Measurements from ENCODE around the gene CIRBP.
A peak's percentile ranks its signal among the peaks of the same experiment; 100 is the strongest.

The CIRBP gene

DNA sequence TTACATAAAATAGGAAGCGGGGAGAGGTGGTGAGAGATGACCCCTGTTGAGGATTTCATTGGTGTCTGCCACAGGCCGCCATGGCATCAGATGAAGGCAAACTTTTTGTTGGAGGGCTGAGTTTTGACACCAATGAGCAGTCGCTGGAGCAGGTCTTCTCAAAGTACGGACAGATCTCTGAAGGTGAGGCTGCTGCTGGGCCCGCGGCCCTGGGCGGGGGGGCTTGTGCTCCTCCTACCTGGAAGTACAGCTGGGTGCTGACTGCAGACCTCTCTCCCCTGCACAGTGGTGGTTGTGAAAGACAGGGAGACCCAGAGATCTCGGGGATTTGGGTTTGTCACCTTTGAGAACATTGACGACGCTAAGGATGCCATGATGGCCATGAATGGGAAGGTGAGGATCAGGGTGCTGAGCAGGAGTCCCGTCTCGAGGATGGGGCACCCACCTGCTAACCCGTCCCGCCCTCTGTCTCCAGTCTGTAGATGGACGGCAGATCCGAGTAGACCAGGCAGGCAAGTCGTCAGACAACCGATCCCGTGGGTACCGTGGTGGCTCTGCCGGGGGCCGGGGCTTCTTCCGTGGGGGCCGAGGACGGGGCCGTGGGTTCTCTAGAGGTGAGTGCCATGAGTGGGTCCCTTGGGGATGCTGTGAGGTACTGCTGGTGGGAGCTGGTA, 1.9 kb downstream of the CIRBP start:
- no peak overlapping the region for H3K9ac ChIP-seq (ENCODE audit: low read depth, low read length)
- H3K4me1 ChIP-seq (ENCODE audit: insufficient read depth, low read length), result peaks cover 5% of the 10 kb centered on the region
- no peaks in the 10 kb centered on the region for H3K9me3 ChIP-seq (ENCODE audit: control insufficient read depth, insufficient read depth, low read length)
- peaks cover 24% of the 10 kb centered on the region for H3K36me3 ChIP-seq (ENCODE audit: insufficient read depth, low read length)

DNA sequence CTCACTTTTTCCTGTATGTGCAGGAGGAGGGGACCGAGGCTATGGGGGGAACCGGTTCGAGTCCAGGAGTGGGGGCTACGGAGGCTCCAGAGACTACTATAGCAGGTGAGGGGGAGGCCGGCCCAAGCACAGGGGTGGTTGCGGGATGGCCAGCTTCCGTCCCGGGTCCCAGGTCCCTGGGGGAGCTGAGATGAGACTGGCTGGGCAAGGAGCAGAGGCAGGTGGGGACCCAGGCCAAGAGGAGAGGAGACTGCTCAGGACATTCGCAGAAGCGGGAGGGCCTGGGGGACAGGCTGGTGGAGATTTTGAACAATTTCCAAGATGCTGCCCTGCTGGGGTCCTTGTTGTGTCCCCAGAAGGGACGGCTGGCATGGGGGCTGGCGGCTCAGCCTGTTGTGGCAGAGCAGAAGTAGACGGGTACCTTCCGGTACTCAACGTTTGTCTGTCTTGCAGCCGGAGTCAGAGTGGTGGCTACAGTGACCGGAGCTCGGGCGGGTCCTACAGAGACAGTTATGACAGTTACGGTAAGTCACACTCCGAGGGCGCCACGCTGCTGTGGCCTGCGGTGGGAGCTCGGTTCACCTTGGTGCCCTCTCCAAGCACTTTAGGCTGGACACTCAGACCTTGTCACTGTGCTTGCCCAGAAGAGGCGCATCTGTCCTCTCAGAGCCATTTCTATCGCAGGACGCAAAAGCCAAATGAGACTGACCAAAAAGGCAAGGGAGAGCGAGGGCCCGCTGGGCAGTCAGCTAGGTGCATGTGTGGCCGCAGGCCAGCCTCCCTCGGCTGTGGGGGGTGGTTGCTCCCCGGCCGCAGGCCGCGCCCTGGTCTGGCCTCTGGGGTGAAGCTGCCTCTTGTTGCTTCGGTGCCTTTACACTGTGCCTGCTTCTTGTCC, 2.6 kb downstream of the CIRBP start:
- Histone ChIP-seq H3K4me1 (ENCODE audit: insufficient read depth, low read length) (peaks cover 5% of the 10 kb centered on the region), H3K9ac (ENCODE audit: low read depth, low read length) (no peak overlapping the region), H3K9me3 (ENCODE audit: control insufficient read depth, insufficient read depth, low read length) (no peaks in the 10 kb centered on the region), H3K36me3 (ENCODE audit: insufficient read depth, low read length) (peaks cover 24% of the 10 kb centered on the region)

- H3K9me3 ChIP-seq (ENCODE audit: control insufficient read depth, insufficient read depth, low read length), result no peaks in the 10 kb centered on the region
- peaks cover 24% of the 10 kb centered on the region for H3K36me3 ChIP-seq (ENCODE audit: insufficient read depth, low read length)
- no peak overlapping the region for H3K9ac ChIP-seq (ENCODE audit: low read depth, low read length)
- H3K4me1 ChIP-seq (ENCODE audit: insufficient read depth, low read length), result peaks cover 5% of the 10 kb centered on the region
These were observed 3.5 kb downstream of the CIRBP start for GRCh38 chr19:1272423-1273262.

DNA sequence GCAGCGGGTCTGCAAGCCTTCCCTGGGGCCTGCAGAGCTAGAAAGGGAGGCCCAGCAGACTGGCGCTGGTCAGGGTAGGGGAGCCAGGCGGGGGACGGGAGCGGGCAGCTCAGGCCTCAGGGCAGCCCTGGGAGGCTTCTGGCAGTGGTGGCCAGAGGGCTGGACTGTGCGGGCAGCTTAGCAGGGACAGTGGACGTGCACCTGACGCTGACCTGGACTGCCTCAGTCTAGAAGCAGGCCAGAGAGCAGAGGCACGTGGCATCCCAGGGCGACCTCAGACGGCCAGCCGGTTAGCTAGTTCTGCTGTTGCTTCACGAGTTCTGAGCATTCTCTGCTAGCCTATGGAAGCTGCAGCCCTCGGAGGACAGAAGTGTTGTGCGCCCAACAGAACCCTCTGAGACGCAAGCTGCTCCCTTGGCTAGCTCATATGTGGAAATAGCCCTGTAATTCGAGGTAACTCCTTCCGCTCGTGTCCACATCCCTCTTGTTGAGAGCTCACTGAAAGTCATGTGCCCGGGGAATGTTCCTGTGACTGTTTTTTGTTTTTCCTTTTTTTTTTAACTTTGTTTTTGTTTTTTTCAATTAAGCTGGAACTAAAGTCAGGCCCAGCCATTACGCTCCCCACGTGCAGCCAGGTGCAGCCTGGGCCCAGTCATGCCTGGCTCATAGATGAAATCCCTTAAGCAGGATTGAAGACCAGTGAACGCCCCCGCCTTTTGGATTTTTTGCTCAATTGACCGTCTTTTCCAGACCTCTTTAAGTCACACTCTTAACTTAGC, 4.3 kb downstream of the CIRBP start:
- no peaks in the 10 kb centered on the region for H3K9me3 ChIP-seq (ENCODE audit: control insufficient read depth, insufficient read depth, low read length)
- H3K36me3 ChIP-seq (ENCODE audit: insufficient read depth, low read length), result peaks cover 24% of the 10 kb centered on the region
- H3K4me1 ChIP-seq (ENCODE audit: insufficient read depth, low read length), result peaks cover 4% of the 10 kb centered on the region
- peak overlapping the region; percentile 24 for H3K9ac ChIP-seq (ENCODE audit: low read depth, low read length)

DNA sequence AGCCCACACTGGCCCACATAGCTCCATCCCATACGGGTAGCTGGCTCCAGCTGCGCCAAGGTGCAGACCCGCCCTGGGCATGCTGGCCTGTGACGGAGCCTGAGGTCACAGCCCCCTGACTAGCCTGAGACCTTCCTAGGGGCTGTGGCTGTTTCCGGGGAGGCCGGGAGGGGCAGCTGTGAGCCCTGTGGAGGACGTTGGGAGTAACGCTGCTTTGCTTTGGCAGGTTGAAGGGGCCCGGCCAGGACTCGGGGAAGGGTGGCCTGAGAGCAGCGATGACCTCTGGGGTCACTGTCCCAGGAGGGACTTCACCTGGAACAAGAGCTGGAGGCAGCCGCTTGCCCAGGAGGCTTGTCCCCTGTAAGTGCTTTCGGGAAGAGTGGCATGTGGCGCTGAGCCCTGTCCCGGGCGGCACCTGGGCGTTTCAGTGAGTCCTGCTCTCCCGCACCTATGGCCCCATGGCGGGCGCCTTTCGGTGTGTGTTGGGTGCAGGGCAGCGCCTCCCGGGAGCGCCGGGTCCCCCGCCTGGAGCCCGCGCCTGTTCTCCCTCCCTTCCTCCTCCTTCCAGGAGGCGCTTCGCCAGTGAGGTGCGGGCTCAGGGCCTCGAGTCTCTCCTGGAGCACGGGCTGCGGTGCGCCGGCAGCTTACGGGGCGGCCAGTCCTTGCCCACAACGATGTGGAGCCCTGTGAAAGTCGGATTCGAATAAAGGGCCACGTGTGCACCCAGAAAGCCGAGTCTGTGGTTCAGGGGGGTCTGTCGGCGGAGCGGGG, 5.1 kb downstream of the CIRBP start:
- peaks cover 24% of the 10 kb centered on the region for H3K36me3 ChIP-seq (ENCODE audit: insufficient read depth, low read length)
- H3K9me3 ChIP-seq (ENCODE audit: control insufficient read depth, insufficient read depth, low read length), result no peaks in the 10 kb centered on the region
- H3K4me1 ChIP-seq (ENCODE audit: insufficient read depth, low read length), result no peaks in the 10 kb centered on the region; the same call in 1 of the 2 replicates
- peak overlapping the region; percentile 74 for H3K9ac ChIP-seq (ENCODE audit: low read depth, low read length)

GRCh38 chr19:1274852-1275259, 5.7 kb downstream of the CIRBP start:
- Histone ChIP-seq H3K4me1 (ENCODE audit: insufficient read depth, low read length) (no peaks in the 10 kb centered on the region; the same call in 1 of the 2 replicates), H3K9me3 (ENCODE audit: control insufficient read depth, insufficient read depth, low read length) (no peaks in the 10 kb centered on the region), H3K36me3 (ENCODE audit: insufficient read depth, low read length) (peaks cover 24% of the 10 kb centered on the region), H3K9ac (ENCODE audit: low read depth, low read length) (peak overlapping the region; percentile 74)

DNA sequence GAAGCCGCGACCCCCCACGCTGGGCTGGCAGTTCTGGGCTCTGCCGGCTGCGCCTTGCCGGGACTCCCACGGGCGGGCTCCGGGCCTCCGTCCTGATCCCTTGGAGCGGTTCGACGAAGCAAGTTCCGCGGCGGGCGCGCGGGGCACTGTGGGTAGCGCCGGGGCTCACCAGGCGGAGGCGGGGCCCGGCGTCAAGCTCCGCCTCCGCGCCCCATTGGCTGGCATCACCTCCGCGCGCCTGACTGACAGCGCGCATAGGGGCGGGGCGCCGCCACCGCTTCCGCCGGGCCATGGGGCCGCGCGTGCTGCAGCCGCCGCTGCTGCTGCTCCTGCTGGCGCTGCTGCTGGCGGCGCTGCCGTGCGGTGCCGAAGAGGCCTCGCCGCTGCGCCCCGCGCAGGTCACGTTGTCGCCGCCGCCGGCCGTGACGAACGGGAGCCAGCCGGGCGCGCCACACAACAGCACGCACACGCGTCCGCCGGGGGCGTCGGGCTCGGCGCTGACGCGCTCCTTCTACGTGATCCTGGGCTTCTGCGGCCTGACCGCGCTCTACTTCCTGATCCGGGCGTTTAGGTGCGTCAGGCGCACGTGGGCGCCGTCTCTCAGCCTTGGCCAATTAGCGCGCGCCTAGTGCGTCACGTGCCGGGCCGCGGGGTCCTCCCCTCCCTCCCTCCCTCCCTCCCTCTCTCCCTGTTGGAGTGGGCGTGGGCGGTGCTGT, 6.3 kb downstream of the CIRBP start, which contains the start of gene FAM174C:
FAM174C (plus strand) TSS at position 271 of the 716 bp plus-strand sequence; CDS start at position 291, 20 bp downstream.
- H3K4me1 ChIP-seq (ENCODE audit: insufficient read depth, low read length), result no peaks in the 10 kb centered on the region; the same call in 1 of the 2 replicates
- peaks cover 24% of the 10 kb centered on the region for H3K36me3 ChIP-seq (ENCODE audit: insufficient read depth, low read length)
- H3K9me3 ChIP-seq (ENCODE audit: control insufficient read depth, insufficient read depth, low read length), result no peaks in the 10 kb centered on the region
- peak within 1 kb of the TSS; percentile 74 for H3K9ac ChIP-seq (ENCODE audit: low read depth, low read length)

GRCh38 chr19:1275976-1276627, 7.0 kb downstream of the CIRBP start:
- Histone ChIP-seq H3K36me3 (ENCODE audit: insufficient read depth, low read length) (peaks cover 17% of the 10 kb centered on the region), H3K9me3 (ENCODE audit: control insufficient read depth, insufficient read depth, low read length) (no peaks in the 10 kb centered on the region), H3K9ac (ENCODE audit: low read depth, low read length) (peak overlapping the region; percentile 74), H3K4me1 (ENCODE audit: insufficient read depth, low read length) (no peaks in the 10 kb centered on the region; the same call in 1 of the 2 replicates)

- Histone ChIP-seq H3K9me3 (ENCODE audit: control insufficient read depth, insufficient read depth, low read length) (no peaks in the 10 kb centered on the region), H3K4me1 (ENCODE audit: insufficient read depth, low read length) (no peaks in the 10 kb centered on the region; the same call in 1 of the 2 replicates), H3K36me3 (ENCODE audit: insufficient read depth, low read length) (peaks cover 15% of the 10 kb centered on the region), H3K9ac (ENCODE audit: low read depth, low read length) (peak overlapping the region; percentile 74)
These were observed 7.5 kb downstream of the CIRBP start for GRCh38 chr19:1276628-1277022.

- Histone ChIP-seq H3K9ac (ENCODE audit: low read depth, low read length) (no peak overlapping the region), H3K9me3 (ENCODE audit: control insufficient read depth, insufficient read depth, low read length) (no peaks in the 10 kb centered on the region), H3K36me3 (ENCODE audit: insufficient read depth, low read length) (peaks cover 11% of the 10 kb centered on the region), H3K4me1 (ENCODE audit: insufficient read depth, low read length) (no peaks in the 10 kb centered on the region; the same call in 1 of the 2 replicates)
These were observed 7.9 kb downstream of the CIRBP start for GRCh38 chr19:1277061-1277460.

GRCh38 chr19:1278074-1278473, 8.9 kb downstream of the CIRBP start:
- H3K9me3 ChIP-seq (ENCODE audit: control insufficient read depth, insufficient read depth, low read length), result no peaks in the 10 kb centered on the region
- H3K4me1 ChIP-seq (ENCODE audit: insufficient read depth, low read length), result no peaks in the 10 kb centered on the region; the same call in 1 of the 2 replicates
- 0 out of 2 replicates have a peak, but pooled peaks cover under 1% of the 10 kb centered on the region for H3K36me3 ChIP-seq (ENCODE audit: insufficient read depth, low read length)
- H3K9ac ChIP-seq (ENCODE audit: low read depth, low read length), result no peak overlapping the region

Measured in ES-I3 (cell line).